ENCODE data around the gene IL18BP.

The IL18BP gene

DNA sequence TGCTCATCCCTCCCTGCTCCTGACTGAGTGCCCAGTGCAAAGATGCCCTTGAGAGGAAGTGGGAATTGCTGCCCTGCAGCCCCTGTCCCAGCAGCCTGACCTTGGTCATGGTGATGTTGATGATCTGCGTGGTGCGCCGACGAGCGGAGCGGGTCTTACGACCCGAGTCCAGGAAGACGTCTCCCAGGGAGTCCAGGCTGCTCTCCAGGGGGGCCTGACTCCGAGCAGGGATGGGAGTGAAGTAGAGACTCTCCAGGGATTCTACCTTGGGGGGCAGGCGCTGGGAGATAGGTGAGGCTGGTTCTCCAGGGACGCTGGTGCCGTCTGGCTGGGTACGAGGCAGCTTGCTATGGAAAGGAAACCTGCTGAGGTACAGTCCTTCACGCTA, 8.4 kb downstream of the IL18BP start:
- TF ChIP-seq, protein P1, sequence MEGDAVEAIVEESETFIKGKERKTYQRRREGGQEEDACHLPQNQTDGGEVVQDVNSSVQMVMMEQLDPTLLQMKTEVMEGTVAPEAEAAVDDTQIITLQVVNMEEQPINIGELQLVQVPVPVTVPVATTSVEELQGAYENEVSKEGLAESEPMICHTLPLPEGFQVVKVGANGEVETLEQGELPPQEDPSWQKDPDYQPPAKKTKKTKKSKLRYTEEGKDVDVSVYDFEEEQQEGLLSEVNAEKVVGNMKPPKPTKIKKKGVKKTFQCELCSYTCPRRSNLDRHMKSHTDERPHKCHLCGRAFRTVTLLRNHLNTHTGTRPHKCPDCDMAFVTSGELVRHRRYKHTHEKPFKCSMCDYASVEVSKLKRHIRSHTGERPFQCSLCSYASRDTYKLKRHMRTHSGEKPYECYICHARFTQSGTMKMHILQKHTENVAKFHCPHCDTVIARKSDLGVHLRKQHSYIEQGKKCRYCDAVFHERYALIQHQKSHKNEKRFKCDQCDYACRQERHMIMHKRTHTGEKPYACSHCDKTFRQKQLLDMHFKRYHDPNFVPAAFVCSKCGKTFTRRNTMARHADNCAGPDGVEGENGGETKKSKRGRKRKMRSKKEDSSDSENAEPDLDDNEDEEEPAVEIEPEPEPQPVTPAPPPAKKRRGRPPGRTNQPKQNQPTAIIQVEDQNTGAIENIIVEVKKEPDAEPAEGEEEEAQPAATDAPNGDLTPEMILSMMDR (IDR thresholded peaks at IDR 0.05; ENCODE audit: low read depth, low read length): no peak
- no peak for TF ChIP-seq EZH2phosphoT487 (IDR thresholded peaks at IDR 0.05; ENCODE audit: low read depth)
- Histone ChIP-seq H3K36me3 (replicated peaks; ENCODE audit: low read depth, low read length) (peaks cover 84% of the 10 kb centered on the region), H3K27me3 (ENCODE audit: low read depth, low read length) (no peaks in the 10 kb centered on the region), H2AFZ (ENCODE audit: low read depth, low read length) (no peak overlapping the region), H3K4me2 (ENCODE audit: low read length) (no peak overlapping the region), H3K4me1 (ENCODE audit: low read length) (no peaks in the 10 kb centered on the region), H3K9me3 (ENCODE audit: insufficient read depth, low read length) (no peaks in the 10 kb centered on the region), H3K79me2 (ENCODE audit: low read length) (no peaks in the 10 kb centered on the region), H3K9ac (ENCODE audit: low read length) (no peak overlapping the region), H3K4me3 (ENCODE audit: low read length) (no peak overlapping the region), H3K27ac (ENCODE audit: low read length) (no peak overlapping the region), H4K20me1 (ENCODE audit: insufficient read depth, low read length) (no peaks in the 10 kb centered on the region; the same call in 1 of the 2 replicates)

DNA sequence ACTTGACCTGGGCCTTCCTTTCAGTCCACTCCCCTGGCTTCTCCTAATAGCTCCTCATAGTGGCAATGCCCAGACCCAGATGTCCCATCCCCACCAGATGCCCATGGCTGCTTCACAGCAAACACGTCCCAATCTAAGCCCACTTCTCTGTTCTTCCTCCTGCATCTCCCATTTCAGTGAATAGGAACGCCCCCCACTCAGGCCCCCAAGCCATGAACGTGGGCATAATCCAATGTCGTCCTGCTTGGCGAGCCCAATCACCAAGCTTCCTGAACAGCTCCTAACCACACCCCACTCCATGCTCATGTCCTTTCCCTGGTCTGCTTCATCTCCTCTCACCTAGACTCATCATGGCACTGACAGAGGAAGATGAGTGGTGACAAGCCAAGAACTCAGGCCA, 8.9 kb downstream of the IL18BP start:
- H3K9ac ChIP-seq (ENCODE audit: low read length): no peak overlapping the region
- H3K4me3 ChIP-seq (ENCODE audit: low read length): no peak overlapping the region
- no peak for TF ChIP-seq EZH2phosphoT487 (IDR thresholded peaks at IDR 0.05; ENCODE audit: low read depth)
- TF ChIP-seq, protein P1 (IDR thresholded peaks at IDR 0.05; ENCODE audit: low read depth, low read length): no peak
- no peaks in the 10 kb centered on the region for H3K27me3 ChIP-seq (ENCODE audit: low read depth, low read length)
- no peak overlapping the region for H2AFZ ChIP-seq (ENCODE audit: low read depth, low read length)
- H3K4me1 ChIP-seq (ENCODE audit: low read length): no peaks in the 10 kb centered on the region
- H3K79me2 ChIP-seq (ENCODE audit: low read length): no peaks in the 10 kb centered on the region
- no peak overlapping the region for H3K4me2 ChIP-seq (ENCODE audit: low read length)
- peaks cover 84% of the 10 kb centered on the region for H3K36me3 ChIP-seq (replicated peaks; ENCODE audit: low read depth, low read length)
- no peaks in the 10 kb centered on the region for H3K9me3 ChIP-seq (ENCODE audit: insufficient read depth, low read length)
- H3K27ac ChIP-seq (ENCODE audit: low read length): no peak overlapping the region
- no peaks in the 10 kb centered on the region; the same call in 1 of the 2 replicates for H4K20me1 ChIP-seq (ENCODE audit: insufficient read depth, low read length)

DNA sequence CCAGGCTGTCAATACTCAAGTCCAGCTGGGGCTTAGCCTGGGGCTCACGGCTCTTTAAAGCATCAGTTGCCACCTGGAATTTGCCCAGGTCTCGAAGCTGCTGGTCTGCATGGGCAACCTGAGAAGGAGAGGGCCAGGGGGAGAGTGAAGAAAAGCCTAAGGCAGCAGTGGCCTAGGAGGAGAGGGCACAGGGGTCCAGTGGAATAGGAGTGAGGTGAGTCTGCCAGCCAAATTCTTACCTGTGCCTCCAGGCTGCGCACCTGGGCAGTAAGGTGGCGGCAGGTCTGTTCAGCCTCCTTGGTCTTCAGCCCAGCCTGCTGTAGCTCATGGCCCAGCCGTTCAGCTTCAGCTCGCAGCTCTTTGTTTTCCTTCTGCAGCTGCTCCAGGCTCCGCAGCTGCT, 10.0 kb downstream of the IL18BP start:
- Histone ChIP-seq H3K4me3 (ENCODE audit: low read length) (no peak overlapping the region), H3K27ac (ENCODE audit: low read length) (no peak overlapping the region), H3K9ac (ENCODE audit: low read length) (no peak overlapping the region), H3K27me3 (ENCODE audit: low read depth, low read length) (no peaks in the 10 kb centered on the region), H3K36me3 (replicated peaks; ENCODE audit: low read depth, low read length) (peaks cover 84% of the 10 kb centered on the region), H3K79me2 (ENCODE audit: low read length) (no peaks in the 10 kb centered on the region), H4K20me1 (ENCODE audit: insufficient read depth, low read length) (no peaks in the 10 kb centered on the region; the same call in 1 of the 2 replicates), H3K4me2 (ENCODE audit: low read length) (no peak overlapping the region), H2AFZ (ENCODE audit: low read depth, low read length) (no peak overlapping the region), H3K9me3 (ENCODE audit: insufficient read depth, low read length) (no peaks in the 10 kb centered on the region), H3K4me1 (ENCODE audit: low read length) (no peaks in the 10 kb centered on the region)
- TF ChIP-seq, protein P1 (IDR thresholded peaks at IDR 0.05; ENCODE audit: low read depth, low read length): no peak
- TF ChIP-seq EZH2phosphoT487 (IDR thresholded peaks at IDR 0.05; ENCODE audit: low read depth): no peak

DNA sequence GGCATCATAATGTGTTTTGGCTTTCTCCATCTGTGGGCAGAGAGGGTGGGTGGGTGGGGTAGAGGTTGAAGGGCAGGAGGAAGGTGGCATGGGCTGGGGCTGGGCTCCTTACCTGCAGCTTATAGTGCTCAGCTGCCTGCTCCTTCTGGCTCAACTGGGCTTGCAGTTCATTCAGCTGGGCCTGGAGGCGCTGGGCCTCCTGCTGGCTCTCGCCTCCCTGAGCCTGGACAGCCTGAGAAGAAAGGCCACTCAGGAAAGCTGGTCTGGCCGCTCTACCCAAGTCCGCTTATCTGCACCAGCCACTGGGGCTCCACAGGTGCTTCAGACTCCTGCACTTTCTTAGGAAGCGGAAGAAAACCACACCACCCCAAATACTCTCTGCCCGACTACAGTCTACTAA, 10.4 kb downstream of the IL18BP start:
- no peaks in the 10 kb centered on the region; the same call in 1 of the 2 replicates for H4K20me1 ChIP-seq (ENCODE audit: insufficient read depth, low read length)
- no peaks in the 10 kb centered on the region for H3K27me3 ChIP-seq (ENCODE audit: low read depth, low read length)
- TF ChIP-seq, protein P1 (IDR thresholded peaks at IDR 0.05; ENCODE audit: low read depth, low read length): no peak
- no peak for TF ChIP-seq EZH2phosphoT487 (IDR thresholded peaks at IDR 0.05; ENCODE audit: low read depth)
- no peak overlapping the region for H2AFZ ChIP-seq (ENCODE audit: low read depth, low read length)
- no peaks in the 10 kb centered on the region for H3K9me3 ChIP-seq (ENCODE audit: insufficient read depth, low read length)
- no peak overlapping the region for H3K9ac ChIP-seq (ENCODE audit: low read length)
- no peaks in the 10 kb centered on the region for H3K79me2 ChIP-seq (ENCODE audit: low read length)
- no peak overlapping the region for H3K4me2 ChIP-seq (ENCODE audit: low read length)
- H3K4me1 ChIP-seq (ENCODE audit: low read length): no peaks in the 10 kb centered on the region
- H3K4me3 ChIP-seq (ENCODE audit: low read length): no peak overlapping the region
- peaks cover 84% of the 10 kb centered on the region for H3K36me3 ChIP-seq (replicated peaks; ENCODE audit: low read depth, low read length)
- no peak overlapping the region for H3K27ac ChIP-seq (ENCODE audit: low read length)
